ENCODE data around the gene DENND1A. TPM values are rescaled to one million over a fixed set of nuclear protein-coding genes. Genes with fewer than 3 reads are reported as not detected.
"Not testable (repeated sequence)": the region's sequence is repeated elsewhere in the genome, so short reads cannot be mapped to it uniquely, and the experiment has no call there.

DENND1A gene
- 18.5 and 22.8 TPM in 2 replicates for total RNA-seq

- peak; percentile 85 for DNase-seq (ENCODE audit: low spot score)
- peaks cover 2% of the 10 kb centered on the region for H3K36me3 Mint-ChIP-seq (ENCODE audit: low read depth)
- H3K4me1 Mint-ChIP-seq (ENCODE audit: low read depth): peaks cover 29% of the 10 kb centered on the region
- intact Hi-C loops (cut with micrococcal nuclease): loop anchor here (2.0 to 10.0 kb wide), 4 partner anchors 67 to 485 kb away; partner anchors contain the start of gene PSMB7
- H3K4me3 Mint-ChIP-seq: peak within 1 kb of the TSS; percentile 89
- peaks cover 16% of the 10 kb centered on the region for H3K27me3 Mint-ChIP-seq (ENCODE audit: insufficient read depth)
- H3K9me3 Mint-ChIP-seq: peaks cover under 1% of the 10 kb centered on the region
- H3K27ac Mint-ChIP-seq: peak within 1 kb of the TSS; percentile 92
Observed at GRCh38 chr9:123929870-123930831, at the start of gene DENND1A. TSS of gene DENND1A (minus strand) at chr9:123930126. CDS start at chr9:123929905, 221 bp downstream.

DNA sequence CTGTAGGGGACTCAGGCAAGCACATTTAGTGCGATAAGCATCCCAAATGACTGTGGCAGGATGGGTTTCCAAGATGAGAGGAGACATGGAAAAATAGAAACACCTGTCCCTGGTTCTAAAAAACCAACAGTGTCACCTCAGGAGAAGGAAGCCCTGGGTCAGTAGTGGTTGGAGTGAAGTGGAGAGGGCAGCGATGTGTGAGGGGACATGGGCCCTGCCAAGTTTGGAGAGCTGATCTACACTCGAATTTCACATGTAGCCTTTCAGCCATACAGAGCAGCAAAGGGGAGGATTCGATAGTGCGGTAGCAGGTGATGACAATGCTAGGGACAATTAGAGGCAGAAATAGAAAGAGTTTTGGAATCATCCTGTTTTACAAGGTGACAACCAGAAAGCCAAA lies 49.1 kb upstream of the DENND1A start:
- Mint-ChIP-seq H3K27me3 (ENCODE audit: insufficient read depth) (peaks cover 4% of the 10 kb centered on the region), H3K27ac (no peak overlapping the region), H3K4me3 (no peak overlapping the region), H3K36me3 (ENCODE audit: low read depth) (no peaks in the 10 kb centered on the region), H3K4me1 (ENCODE audit: low read depth) (no peaks in the 10 kb centered on the region), H3K9me3 (no peaks in the 10 kb centered on the region)
- no peak for DNase-seq (ENCODE audit: low spot score)
- intact Hi-C loops (cut with micrococcal nuclease): no loop called here

DNA sequence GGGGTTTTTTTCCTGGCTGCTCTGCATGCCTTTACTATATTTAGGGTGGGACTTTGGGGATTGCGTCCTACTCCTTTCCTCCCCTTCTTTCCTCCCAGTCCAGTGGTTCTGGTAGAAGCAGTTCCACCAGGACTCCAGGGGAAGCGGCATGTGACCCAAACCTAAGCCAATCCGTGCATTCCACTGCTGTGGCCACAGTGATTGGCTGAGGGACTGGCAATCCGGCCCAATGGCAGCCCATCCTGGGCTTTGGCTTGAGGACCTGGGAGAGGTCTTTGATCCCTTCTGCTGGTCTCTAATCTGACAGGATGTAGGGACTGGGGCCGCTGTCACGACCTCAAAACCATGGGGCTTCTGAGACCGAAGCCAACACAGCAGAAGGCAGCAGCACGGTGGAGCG lies 46.7 kb upstream of the DENND1A start:
- intact Hi-C loops (cut with micrococcal nuclease); DNase-seq (ENCODE audit: low spot score); H3K27ac Mint-ChIP-seq; H3K4me1 Mint-ChIP-seq (ENCODE audit: low read depth); H3K27me3 Mint-ChIP-seq (ENCODE audit: insufficient read depth); H3K4me3 Mint-ChIP-seq; H3K36me3 Mint-ChIP-seq (ENCODE audit: low read depth); H3K9me3 Mint-ChIP-seq: not testable (repeated sequence)

GRCh38 chr9:123975871-123976270 lies 45.9 kb upstream of the DENND1A start:
- no peaks in the 10 kb centered on the region for H3K36me3 Mint-ChIP-seq (ENCODE audit: low read depth)
- intact Hi-C loops (cut with micrococcal nuclease): loop anchor here (2.0 kb wide), 1 partner anchor 13 kb away; no protein-coding TSS in a partner anchor
- H3K4me1 Mint-ChIP-seq (ENCODE audit: low read depth): no peaks in the 10 kb centered on the region
- H3K27me3 Mint-ChIP-seq (ENCODE audit: insufficient read depth): no peaks in the 10 kb centered on the region
- no peak for DNase-seq (ENCODE audit: low spot score)
- no peaks in the 10 kb centered on the region for H3K9me3 Mint-ChIP-seq
- no peak overlapping the region for H3K4me3 Mint-ChIP-seq
- H3K27ac Mint-ChIP-seq: no peak overlapping the region

- Mint-ChIP-seq H3K4me1 (ENCODE audit: low read depth) (no peaks in the 10 kb centered on the region), H3K4me3 (no peak overlapping the region), H3K27me3 (ENCODE audit: insufficient read depth) (no peaks in the 10 kb centered on the region), H3K27ac (no peak overlapping the region), H3K36me3 (ENCODE audit: low read depth) (no peaks in the 10 kb centered on the region), H3K9me3 (no peaks in the 10 kb centered on the region)
- DNase-seq (ENCODE audit: low spot score): no peak
- intact Hi-C loops (cut with micrococcal nuclease): loop anchor here (2.0 kb wide), 1 partner anchor 14 kb away; no protein-coding TSS in a partner anchor
Observed at GRCh38 chr9:123974471-123974870, 44.5 kb upstream of the DENND1A start.

DNA sequence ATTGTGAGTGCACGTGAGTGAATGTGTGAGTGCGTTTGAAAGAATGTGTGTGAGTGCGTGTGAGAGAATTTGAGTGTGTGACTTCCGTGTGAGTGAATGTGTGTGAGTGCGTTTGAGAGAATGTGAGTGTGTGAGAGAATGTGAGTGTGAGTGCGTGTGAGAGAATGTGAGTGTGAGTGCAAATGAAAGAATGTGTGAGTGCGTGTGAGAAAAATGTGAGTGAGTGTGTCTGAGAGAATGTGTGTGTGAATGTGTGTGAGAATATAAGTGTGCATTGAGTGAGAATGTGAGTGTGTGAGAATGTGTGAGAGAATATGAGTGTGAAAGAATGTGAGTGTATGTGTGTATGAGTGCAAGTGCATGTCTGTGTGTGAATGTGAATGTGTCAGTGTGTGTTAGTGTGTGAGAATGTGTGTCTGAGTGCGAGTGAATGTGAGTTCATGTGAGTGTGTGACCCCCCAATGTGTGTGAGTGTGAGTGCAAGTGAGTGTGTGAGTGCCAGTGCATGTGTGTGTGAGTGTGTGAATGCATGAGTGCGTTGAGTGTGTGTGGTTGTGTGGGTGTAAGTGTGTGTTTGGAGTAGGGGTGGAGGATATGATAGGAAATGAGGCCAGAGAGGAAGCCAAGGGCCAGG lies 43.8 kb upstream of the DENND1A start:
- no peak overlapping the region for H3K27ac Mint-ChIP-seq
- H3K9me3 Mint-ChIP-seq: no peaks in the 10 kb centered on the region
- intact Hi-C loops (cut with micrococcal nuclease): loop anchor here (2.0 kb wide), 1 partner anchor 15 kb away; no protein-coding TSS in a partner anchor
- DNase-seq (ENCODE audit: low spot score): no peak
- no peaks in the 10 kb centered on the region for H3K4me1 Mint-ChIP-seq (ENCODE audit: low read depth)
- no peak overlapping the region for H3K4me3 Mint-ChIP-seq
- H3K27me3 Mint-ChIP-seq (ENCODE audit: insufficient read depth): no peaks in the 10 kb centered on the region
- H3K36me3 Mint-ChIP-seq (ENCODE audit: low read depth): no peaks in the 10 kb centered on the region

DNA sequence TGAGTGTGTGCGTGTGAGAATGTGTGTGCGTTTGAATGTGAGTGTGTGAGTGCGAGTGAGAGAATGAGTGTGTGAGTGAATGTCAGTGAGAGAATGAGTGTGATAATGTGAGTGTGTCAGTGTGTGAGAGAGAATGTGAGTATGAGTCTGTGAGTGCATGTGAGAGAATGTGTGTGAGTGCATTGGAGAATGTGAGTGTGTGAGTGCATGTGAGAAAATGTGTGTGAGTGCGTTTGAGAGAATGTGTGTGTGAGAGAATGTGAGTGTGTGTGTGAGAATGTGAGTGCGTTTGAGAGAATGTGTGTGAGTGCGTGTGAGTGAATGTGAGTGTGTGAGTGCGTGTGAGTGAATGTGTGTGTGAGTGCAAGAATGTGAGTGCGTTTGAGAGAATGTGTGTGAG lies 42.7 kb upstream of the DENND1A start:
- Mint-ChIP-seq H3K27me3 (ENCODE audit: insufficient read depth) (no peaks in the 10 kb centered on the region), H3K36me3 (ENCODE audit: low read depth) (no peaks in the 10 kb centered on the region), H3K27ac (no peak overlapping the region), H3K4me3 (no peak overlapping the region), H3K4me1 (ENCODE audit: low read depth) (no peaks in the 10 kb centered on the region), H3K9me3 (no peaks in the 10 kb centered on the region)
- DNase-seq (ENCODE audit: low spot score): no peak
- intact Hi-C loops (cut with micrococcal nuclease): no loop called here

DNA sequence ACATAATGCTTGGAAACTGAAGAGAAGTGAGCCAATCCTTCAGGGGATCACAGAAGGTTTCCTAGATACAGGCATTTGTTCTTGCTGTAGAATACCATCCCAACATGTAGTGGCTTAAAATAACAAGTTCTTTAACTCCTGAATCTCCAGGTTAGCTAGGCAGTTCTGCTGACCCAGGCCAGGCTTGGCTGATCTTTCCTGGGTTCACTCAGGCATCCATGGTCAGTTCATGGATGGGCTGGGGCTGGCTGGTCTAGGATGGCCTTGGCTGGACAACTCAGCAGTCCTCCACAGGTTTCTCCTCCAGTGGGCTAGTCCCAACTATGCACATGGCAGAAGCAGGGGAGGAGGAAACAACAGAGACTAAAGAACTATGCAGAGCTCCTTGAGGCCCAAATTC lies 37.4 kb upstream of the DENND1A start:
- H3K36me3 Mint-ChIP-seq (ENCODE audit: low read depth): no peaks in the 10 kb centered on the region
- no peaks in the 10 kb centered on the region for H3K9me3 Mint-ChIP-seq
- no peaks in the 10 kb centered on the region for H3K4me1 Mint-ChIP-seq (ENCODE audit: low read depth)
- no peak overlapping the region for H3K27ac Mint-ChIP-seq
- intact Hi-C loops (cut with micrococcal nuclease): no loop called here
- no peak for DNase-seq (ENCODE audit: low spot score)
- no peak overlapping the region for H3K4me3 Mint-ChIP-seq
- H3K27me3 Mint-ChIP-seq (ENCODE audit: insufficient read depth): peaks cover 22% of the 10 kb centered on the region

DNA sequence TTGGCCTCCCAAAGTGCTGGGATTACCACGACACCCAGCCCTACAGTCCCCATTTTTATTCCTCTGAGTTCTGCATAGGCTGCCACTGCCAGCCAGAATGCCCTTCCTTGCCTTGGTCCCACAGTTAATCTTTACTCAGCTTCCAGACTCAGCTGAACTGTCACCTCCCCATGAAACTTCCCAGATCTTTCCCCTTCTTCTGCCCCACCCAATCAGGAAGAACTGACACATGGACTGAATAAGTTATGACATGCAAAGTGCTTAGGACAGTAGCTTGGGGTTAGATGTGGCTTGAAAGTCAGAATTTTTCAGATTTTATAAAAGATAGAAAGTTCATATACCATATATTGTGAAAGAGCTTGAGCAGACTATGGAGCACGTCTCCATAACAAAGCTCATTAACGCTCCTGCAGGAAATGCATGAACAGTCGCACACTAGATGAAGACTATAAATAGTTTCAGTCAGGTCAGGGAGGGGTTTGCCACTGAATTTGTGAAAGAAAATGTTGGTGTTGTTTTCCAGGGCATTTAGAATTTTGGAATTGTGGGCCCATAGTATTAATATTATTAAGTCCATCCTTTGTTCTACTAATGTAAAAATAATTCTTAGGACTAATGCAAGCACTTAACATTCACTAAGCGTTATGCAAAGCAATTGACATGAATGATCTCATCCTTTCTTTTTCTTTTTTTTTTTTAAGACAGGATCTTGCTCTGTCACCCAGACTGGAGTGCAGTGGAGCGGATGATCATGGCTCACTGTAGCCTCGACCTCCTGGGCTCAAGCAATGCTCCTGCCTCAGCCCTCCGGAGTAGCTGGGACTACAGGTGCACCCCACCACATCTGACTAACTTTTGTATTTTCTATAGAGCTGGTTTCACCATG lies 36.1 kb upstream of the DENND1A start:
- intact Hi-C loops (cut with micrococcal nuclease): no loop called here
- no peak for DNase-seq (ENCODE audit: low spot score)
- no peak overlapping the region for H3K4me3 Mint-ChIP-seq
- peaks cover 22% of the 10 kb centered on the region for H3K27me3 Mint-ChIP-seq (ENCODE audit: insufficient read depth)
- no peak overlapping the region for H3K27ac Mint-ChIP-seq
- no peaks in the 10 kb centered on the region for H3K36me3 Mint-ChIP-seq (ENCODE audit: low read depth)
- no peaks in the 10 kb centered on the region for H3K9me3 Mint-ChIP-seq
- no peaks in the 10 kb centered on the region for H3K4me1 Mint-ChIP-seq (ENCODE audit: low read depth)

GRCh38 chr9:123964761-123965160 lies 34.8 kb upstream of the DENND1A start:
- DNase-seq (ENCODE audit: low spot score): no peak
- Mint-ChIP-seq H3K27me3 (ENCODE audit: insufficient read depth) (peaks cover 22% of the 10 kb centered on the region), H3K4me3 (no peak overlapping the region), H3K36me3 (ENCODE audit: low read depth) (no peaks in the 10 kb centered on the region), H3K9me3 (no peaks in the 10 kb centered on the region), H3K27ac (no peak overlapping the region), H3K4me1 (ENCODE audit: low read depth) (no peaks in the 10 kb centered on the region)
- intact Hi-C loops (cut with micrococcal nuclease): no loop called here

GRCh38 chr9:123960965-123961364 lies 31.0 kb upstream of the DENND1A start:
- Mint-ChIP-seq H3K36me3 (ENCODE audit: low read depth) (no peaks in the 10 kb centered on the region), H3K4me3 (no peak overlapping the region), H3K9me3 (no peaks in the 10 kb centered on the region), H3K27me3 (ENCODE audit: insufficient read depth) (peaks cover 27% of the 10 kb centered on the region), H3K4me1 (ENCODE audit: low read depth) (no peaks in the 10 kb centered on the region), H3K27ac (no peak overlapping the region)
- intact Hi-C loops (cut with micrococcal nuclease): no loop called here
- no peak for DNase-seq (ENCODE audit: low spot score)

DNA sequence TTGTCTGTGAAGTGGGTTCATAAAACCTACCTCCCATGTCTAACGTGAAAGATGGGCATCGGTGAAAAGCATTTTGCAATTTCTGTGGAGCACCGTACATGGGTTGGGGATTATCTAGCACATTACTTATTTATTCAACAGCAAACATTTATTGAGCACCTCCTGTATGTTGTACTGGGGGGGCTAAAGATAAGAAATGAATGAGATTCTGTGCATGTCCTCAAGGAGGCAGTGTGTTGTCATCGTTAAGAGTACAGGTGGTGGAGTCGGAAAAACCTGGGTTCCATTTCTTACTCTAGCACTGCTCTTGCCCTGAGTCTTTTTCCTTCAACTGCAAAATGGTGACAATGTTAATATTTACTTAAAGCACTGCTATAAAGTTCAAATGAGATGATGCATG lies 30.4 kb upstream of the DENND1A start:
- DNase-seq (ENCODE audit: low spot score): no peak
- intact Hi-C loops (cut with micrococcal nuclease): no loop called here
- no peaks in the 10 kb centered on the region for H3K9me3 Mint-ChIP-seq
- H3K27ac Mint-ChIP-seq: no peak overlapping the region
- H3K4me1 Mint-ChIP-seq (ENCODE audit: low read depth): no peaks in the 10 kb centered on the region
- peaks cover 23% of the 10 kb centered on the region for H3K27me3 Mint-ChIP-seq (ENCODE audit: insufficient read depth)
- H3K4me3 Mint-ChIP-seq: no peak overlapping the region
- H3K36me3 Mint-ChIP-seq (ENCODE audit: low read depth): no peaks in the 10 kb centered on the region

Data from activated T-helper 1 cell treated with anti-CD3 and anti-CD28 coated beads, Interleukin-12 subunit alpha, Interleukin-12 subunit beta, Interleukin-2, Interleukin-4 antibody, amounts not matched to agents 30 ng/mL and 10 ng/mL and 1 ng/mL, durations not matched to agents 14 hours and 24 hours and 36 hours (primary cell).